ENCODE measurements around the gene TMEM212. TPM values are rescaled to one million over a fixed set of nuclear protein-coding genes. Genes with fewer than 3 reads are reported as not detected.
"Not testable (repeated sequence)": the region's sequence is repeated elsewhere in the genome, so short reads cannot be mapped to it uniquely, and the experiment has no call there.

TMEM212 gene
- total and polyA plus RNA-seq, 7 donors = not detected

DNA sequence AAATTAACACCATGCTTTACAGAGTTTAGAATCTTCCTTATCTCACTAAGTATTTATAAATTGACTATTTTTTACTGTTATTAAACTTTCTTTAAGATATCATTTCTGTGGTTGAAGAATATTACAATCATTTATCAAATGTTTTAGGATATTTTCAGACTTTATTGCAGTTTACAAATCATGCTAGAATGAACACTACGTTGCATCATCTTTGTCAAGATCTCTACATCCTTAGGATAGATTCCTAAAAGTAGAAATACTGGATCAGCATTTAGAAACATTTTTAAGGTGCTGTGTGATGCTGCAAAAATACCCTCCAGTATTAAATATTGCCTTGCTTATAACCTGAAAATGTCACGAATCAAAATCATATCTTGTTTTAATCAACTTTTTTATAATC lies 30.3 kb upstream of the TMEM212 start:
- WGBS, 2 donors = 93 to 97% methylated on average over 2 of the region's 2 CpGs
- peak overlapping the region in 1 of 4 donors; percentile 94 for H3K27ac ChIP-seq
- intact Hi-C loops (cut with DNase I) = no loop called here

DNA sequence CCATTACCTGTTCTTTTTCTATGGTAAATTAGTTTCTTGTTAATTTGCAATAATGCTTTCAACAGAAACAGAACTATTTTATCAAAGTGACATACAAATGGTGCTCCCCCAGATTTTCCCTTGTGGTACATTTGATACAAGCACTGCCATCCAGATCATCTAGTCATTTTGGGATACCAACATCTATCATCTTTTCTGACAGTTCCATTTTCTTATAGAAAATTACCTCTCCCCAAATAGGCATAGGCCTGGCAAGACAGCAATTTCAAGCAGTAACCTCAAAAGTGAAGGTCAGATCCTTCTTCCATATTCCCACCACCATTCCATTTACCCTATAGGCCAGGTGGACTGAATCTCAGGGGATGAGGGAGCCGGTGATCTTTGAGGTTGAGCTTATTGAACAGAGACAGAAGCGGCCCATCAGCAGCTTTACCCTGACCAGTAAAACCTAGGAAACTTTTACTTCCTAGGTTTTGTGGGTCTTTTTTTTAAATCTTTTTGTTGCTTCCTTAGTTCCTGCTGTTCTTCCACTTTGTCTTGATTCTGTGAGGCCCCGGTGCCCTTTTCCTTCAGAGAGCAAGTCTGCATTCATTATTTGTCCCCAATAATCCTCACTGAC lies 29.8 kb upstream of the TMEM212 start:
- H3K4me3 ChIP-seq = no peak overlapping the region
- no peak for DNase-seq
- peaks cover 0 to 8% (median 6%) of the 10 kb centered on the region in 4 donors for H3K4me1 ChIP-seq
- no peaks in the 10 kb centered on the region for H3K27me3 ChIP-seq
- WGBS, 2 donors = 90 to 93% methylated on average over 3 of the region's 3 CpGs
- intact Hi-C loops (cut with DNase I) = no loop called here
- H3K36me3 ChIP-seq = no peaks in the 10 kb centered on the region
- H3K27ac ChIP-seq = peak overlapping the region in 1 of 4 donors; percentile 29
- no peaks in the 10 kb centered on the region for H3K9me3 ChIP-seq
- TF ChIP-seq POLR2A (IDR thresholded peaks at IDR 0.05) (no peak), POLR2AphosphoS5 (IDR thresholded peaks at IDR 0.05) (no peak), EP300 (IDR thresholded peaks at IDR 0.05) (no peak)
- TF ChIP-seq, protein P1, sequence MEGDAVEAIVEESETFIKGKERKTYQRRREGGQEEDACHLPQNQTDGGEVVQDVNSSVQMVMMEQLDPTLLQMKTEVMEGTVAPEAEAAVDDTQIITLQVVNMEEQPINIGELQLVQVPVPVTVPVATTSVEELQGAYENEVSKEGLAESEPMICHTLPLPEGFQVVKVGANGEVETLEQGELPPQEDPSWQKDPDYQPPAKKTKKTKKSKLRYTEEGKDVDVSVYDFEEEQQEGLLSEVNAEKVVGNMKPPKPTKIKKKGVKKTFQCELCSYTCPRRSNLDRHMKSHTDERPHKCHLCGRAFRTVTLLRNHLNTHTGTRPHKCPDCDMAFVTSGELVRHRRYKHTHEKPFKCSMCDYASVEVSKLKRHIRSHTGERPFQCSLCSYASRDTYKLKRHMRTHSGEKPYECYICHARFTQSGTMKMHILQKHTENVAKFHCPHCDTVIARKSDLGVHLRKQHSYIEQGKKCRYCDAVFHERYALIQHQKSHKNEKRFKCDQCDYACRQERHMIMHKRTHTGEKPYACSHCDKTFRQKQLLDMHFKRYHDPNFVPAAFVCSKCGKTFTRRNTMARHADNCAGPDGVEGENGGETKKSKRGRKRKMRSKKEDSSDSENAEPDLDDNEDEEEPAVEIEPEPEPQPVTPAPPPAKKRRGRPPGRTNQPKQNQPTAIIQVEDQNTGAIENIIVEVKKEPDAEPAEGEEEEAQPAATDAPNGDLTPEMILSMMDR (IDR thresholded peaks at IDR 0.05) = no peak

More for the DNA sequence above, 30.3 kb upstream of the TMEM212 start:
- H3K27me3 ChIP-seq = no peaks in the 10 kb centered on the region
- H3K36me3 ChIP-seq = no peaks in the 10 kb centered on the region
- no peaks in the 10 kb centered on the region for H3K9me3 ChIP-seq
- TF ChIP-seq POLR2A (IDR thresholded peaks at IDR 0.05) (no peak), EP300 (IDR thresholded peaks at IDR 0.05) (no peak), POLR2AphosphoS5 (IDR thresholded peaks at IDR 0.05) (no peak)
- TF ChIP-seq, protein P1 (IDR thresholded peaks at IDR 0.05) = no peak
- H3K4me1 ChIP-seq = peaks cover 0 to 8% (median 6%) of the 10 kb centered on the region in 4 donors
- H3K4me3 ChIP-seq = no peak overlapping the region
- DNase-seq = no peak

DNA sequence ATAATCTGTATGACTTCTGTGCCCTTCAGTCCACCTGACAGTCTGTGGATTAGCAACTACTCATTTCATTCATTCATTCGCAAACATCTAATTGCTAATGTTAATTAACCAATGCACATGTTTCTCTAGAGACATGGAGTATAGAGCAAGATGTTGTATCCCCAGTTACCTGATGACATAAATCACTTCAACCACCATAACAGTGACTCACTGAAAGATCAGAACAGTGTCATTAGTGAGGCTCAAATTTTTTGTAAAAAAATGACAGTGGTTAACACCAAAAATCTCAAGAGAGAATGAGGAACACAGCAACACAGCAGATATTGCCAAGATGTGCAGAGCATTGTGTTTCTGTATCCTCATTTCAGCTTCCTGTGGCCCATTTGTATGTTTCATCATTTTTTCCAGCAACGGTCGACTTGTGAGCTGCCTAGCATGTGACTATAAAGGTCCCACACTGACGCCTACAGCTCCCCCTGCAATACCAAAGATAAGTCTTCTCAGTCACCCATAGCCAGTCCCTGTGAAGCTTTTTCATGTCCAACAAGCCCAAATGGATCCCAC lies 29.2 kb upstream of the TMEM212 start:
- intact Hi-C loops (cut with DNase I) = no loop called here
- DNase-seq = peak; percentile 71
- Histone ChIP-seq H3K9me3 (no peaks in the 10 kb centered on the region), H3K27me3 (no peaks in the 10 kb centered on the region), H3K27ac (peak overlapping the region in 1 of 4 donors; percentile 29), H3K36me3 (no peaks in the 10 kb centered on the region), H3K4me3 (no peak overlapping the region), H3K4me1 (peaks cover 0 to 7% (median 4%) of the 10 kb centered on the region in 4 donors)
- 60 to 79% methylated on average over 4 of the region's 4 CpGs for WGBS, 2 donors
- peak in 1 of 4 donors; percentile 38 for TF ChIP-seq POLR2AphosphoS5 (IDR thresholded peaks at IDR 0.05)
- TF ChIP-seq, protein P1 (IDR thresholded peaks at IDR 0.05) = no peak

DNA sequence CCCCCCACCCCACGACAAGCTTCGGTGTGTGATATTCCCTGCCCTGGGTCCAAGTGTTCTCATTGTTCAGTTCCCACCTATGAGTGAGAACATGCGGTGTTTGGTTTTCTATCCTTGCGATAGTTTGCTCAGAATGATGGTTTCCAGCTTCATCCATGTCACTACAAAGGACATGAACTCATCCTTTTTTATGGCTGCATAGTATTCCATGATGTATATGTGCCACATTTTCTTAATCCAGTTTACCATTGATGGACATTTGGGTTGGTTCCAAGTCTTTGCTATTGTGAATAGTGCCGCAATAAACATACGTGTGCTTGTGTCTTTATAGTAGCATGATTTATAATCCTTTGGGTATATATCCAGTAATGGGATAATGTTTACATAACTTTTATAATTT lies 28.5 kb upstream of the TMEM212 start:
- 93 to 94% methylated on average over 6 of the region's 6 CpGs for WGBS, 2 donors
- H3K9me3 ChIP-seq; H3K4me1 ChIP-seq; H3K27me3 ChIP-seq; intact Hi-C loops (cut with DNase I); H3K27ac ChIP-seq; DNase-seq; H3K36me3 ChIP-seq; H3K4me3 ChIP-seq: not testable (repeated sequence)

DNA sequence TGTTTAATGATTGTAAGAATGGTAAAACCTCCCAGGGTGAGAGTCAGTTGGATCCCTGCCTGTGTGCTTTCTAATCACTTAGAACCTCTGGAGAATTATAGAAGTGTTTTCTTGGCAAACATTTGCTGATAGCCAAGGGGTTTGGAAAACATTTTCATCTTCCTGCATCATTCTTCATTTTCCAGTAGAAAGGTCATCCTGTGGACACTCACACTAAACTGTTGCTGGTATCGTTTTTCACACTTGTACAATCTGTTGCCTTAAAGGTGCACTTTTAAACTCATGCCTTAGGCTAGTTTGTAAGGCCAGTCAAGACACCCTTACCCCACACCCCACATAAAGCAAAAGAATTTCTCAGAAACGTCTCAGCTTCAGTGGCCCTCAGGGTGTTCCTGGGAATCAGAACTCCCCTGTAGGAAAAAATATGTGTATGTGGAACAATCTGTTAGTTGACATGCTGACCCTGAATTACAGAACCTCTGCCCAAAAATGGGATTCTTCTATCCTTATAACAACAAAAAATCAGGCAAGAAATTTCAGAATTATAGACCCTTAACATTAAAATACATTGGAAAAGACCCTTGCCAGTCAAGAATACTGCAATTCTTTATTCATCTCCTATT lies 27.1 kb upstream of the TMEM212 start:
- no peaks in the 10 kb centered on the region for H3K9me3 ChIP-seq
- H3K27me3 ChIP-seq = no peaks in the 10 kb centered on the region
- TF ChIP-seq EP300 (IDR thresholded peaks at IDR 0.05) (no peak), POLR2A (IDR thresholded peaks at IDR 0.05) (no peak), POLR2AphosphoS5 (IDR thresholded peaks at IDR 0.05) (no peak)
- TF ChIP-seq, protein P1 (IDR thresholded peaks at IDR 0.05) = no peak
- WGBS, 2 donors = 20 to 51% methylated on average over 2 of the region's 2 CpGs
- no peaks in the 10 kb centered on the region for H3K4me1 ChIP-seq
- intact Hi-C loops (cut with DNase I) = no loop called here
- no peak overlapping the region for H3K4me3 ChIP-seq
- H3K27ac ChIP-seq = no peak overlapping the region
- DNase-seq = no peak
- H3K36me3 ChIP-seq = no peaks in the 10 kb centered on the region

All from sigmoid colon (tissue), 7 donors.